Tibial nerve (tissue), 4 donors: ENCODE data around the gene CHIC2.

Experiments used
- CTCF ChIP-seq, 5 experiments: fragments of 200-600 bp in 3 of 5; fragments of 450-650 bp in 2 of 5; sonication (generic) in 3 of 5; IDR thresholded peaks; one replicate each; pipeline ENCODE4 v1.5.1; 2016 to 2019; ENCODE audit warnings: antibody characterized with exemption in 5 of 5, mild to moderate bottlenecking in 3 of 5, moderate library complexity in 2 of 5
- EP300 ChIP-seq, 2 donors: sonication (generic); formaldehyde crosslinking; IDR thresholded peaks; one replicate each; pipeline ENCODE4 v1.6.1; 2017; ENCODE audit warnings: antibody characterized with exemption in 2 of 2, mild to moderate bottlenecking in 1 of 2
- POLR2A ChIP-seq, 2 donors: fragments of 450-650 bp; IDR thresholded peaks; one replicate each; pipeline ENCODE4 v1.6.1; 2017; ENCODE audit warnings: antibody characterized with exemption in 2 of 2, mild to moderate bottlenecking in 2 of 2, moderate library complexity in 2 of 2

GRCh38 chr4:54099748-54100574 is 35.6 kb upstream of the CHIC2 start, which contains the start of gene GSX2:
- TF ChIP-seq CTCF (IDR thresholded peaks at IDR 0.05): no peak
- TF ChIP-seq POLR2A (IDR thresholded peaks at IDR 0.05): no peak
- no peak for TF ChIP-seq EP300 (IDR thresholded peaks at IDR 0.05)
